Amygdala (tissue), 56 donors: ENCODE results near the gene FAM163A.
"Not testable (repeated sequence)": the region's sequence is repeated elsewhere in the genome, so short reads cannot be mapped to it uniquely, and the experiment has no call there.

ENCODE experiments used
- DNase-seq, 56 donors: peaks; one replicate each; lab custom pipeline; 2025; lab: John Stamatoyannopoulos, UW

The FAM163A gene

DNA sequence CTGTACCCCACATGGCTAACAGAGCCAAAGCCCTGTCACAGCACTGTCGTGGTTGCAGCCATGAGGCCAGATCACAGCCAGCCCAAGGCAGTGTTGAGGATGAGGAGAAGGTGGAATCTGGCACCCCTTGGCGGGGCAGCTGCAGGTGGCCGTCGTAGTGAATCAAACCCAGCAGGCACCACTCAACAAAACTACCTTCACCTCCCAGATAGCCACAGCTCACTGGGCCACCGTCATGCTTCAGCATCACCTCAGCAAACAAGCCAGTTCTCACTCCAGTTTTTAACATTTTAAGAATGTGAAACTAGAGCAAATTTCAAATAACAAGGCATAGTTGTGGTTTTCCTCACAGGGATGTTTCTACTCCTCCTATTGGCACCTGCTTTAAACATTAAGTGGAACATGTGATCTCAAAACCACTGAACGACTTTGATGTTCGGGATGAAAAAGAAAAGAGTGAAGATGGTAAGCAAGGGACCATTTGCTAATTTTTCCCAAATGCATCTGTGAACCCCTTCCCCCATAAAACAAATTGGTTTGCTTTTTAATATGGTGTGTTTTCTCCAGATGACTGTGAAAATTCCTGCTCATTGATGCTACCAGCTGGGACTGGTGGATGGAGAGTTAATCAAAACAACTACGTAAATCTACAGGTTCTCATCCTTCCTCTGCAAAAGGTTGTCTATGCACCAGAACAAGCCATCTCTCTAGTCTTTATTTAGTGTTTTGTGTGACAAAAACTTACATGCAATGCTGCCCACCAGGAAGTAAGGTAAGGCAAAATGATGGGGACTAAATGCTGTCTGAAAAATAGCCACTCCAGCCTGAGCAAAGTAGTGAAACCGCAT is 89.0 kb downstream of the FAM163A start:
- DNase-seq: no peak

GRCh38 chr1:179836686-179837445 is 93.8 kb downstream of the FAM163A start:
- DNase-seq: not testable (repeated sequence)

DNA sequence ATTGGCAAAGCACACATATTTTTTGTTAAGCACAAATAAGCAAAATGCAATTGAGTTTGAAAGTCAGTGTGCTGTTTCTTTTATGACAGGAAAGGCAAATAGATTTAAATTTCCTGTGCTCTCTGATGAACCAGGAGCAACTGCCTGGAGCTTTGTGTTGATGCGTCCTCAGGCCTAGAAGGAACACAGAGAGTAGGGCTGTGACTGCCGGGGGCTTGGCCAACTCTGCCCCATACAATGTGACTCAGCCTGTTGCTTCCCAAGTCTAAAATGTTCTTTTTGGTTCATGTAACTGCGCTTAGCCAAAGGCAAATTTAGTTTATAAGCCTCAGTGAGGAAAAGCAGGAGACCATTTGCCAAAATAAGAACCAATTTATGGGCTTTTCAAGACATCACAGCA is 97.0 kb downstream of the FAM163A start:
- no peak for DNase-seq

DNA sequence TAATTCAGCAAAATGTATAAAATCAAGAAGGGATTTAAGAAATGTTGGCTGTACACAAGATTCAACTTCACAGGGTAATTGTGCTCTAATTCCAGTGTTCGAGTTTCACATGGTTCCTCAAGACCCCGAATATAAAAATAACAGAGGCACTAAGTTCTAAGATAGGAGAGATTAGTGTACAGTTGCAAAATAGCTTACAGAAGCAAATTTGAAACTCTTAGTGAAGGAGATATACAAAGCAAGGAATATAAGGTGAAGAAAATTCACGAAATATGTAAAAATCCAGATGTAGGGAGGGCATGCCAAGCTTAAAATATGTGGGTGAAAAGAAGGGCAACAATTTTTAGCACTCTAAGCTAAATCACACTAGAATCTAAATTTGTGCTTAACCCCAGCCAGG is 105.1 kb downstream of the FAM163A start:
- DNase-seq: no peak

DNA sequence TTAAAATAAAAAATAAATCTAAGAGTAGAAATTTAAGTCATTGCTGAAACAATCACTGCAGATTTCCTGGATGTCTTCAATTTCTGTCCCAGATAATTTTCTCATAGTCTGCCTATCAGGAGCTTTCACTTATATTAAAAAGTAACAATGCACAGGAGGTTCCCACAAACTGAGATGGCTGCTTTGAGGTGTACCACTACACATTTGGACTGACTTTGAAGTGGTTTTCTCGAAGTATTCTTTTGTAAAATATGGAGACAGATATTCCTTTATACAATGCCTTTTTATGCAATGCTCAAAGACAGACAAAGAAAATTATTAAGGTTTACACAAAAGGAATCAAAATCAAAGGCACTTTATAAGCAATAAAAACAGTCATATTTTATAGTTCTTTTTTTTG is 110.0 kb downstream of the FAM163A start:
- no peak for DNase-seq

- DNase-seq: not testable (repeated sequence)
Observed at GRCh38 chr1:179855831-179856230, 112.7 kb downstream of the FAM163A start.

GRCh38 chr1:179856296-179856695 is 113.2 kb downstream of the FAM163A start:
- no peak for DNase-seq

GRCh38 chr1:179857009-179857408 is 113.9 kb downstream of the FAM163A start:
- DNase-seq: no peak

DNA sequence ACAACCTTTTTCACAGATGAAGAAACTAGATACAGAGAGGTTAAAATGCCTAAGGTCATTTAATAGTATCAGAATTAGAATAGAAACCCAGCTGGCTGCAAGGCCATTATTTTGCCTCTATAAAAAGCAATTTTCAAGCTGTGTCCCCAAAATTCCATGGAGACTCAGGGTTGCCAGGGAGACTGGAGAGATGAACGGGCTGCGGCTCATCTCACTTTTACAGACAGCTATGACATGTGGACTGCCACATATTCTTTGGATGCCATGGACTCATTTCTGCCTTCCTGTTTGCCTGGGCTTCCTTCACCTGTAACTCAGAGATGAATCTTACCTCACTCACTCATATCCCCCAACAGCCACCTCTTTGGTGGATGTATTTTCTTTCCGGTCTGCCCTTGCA is 117.6 kb downstream of the FAM163A start:
- DNase-seq: peak in 6 of 56 donors; percentile 7 to 27 (median 12)

- DNase-seq: no peak
Observed at GRCh38 chr1:179865377-179865776, 122.3 kb downstream of the FAM163A start.
